OCI-LY1 (cell line): Measurements from ENCODE around the gene FIBIN.
"Not testable (repeated sequence)": the region's sequence is repeated elsewhere in the genome, so short reads cannot be mapped to it uniquely, and the experiment has no call there.

Source experiments
- H2AFZ ChIP-seq: fragments of 200-600 bp; sonication (generic), shearing (Covaris generic); 2 replicates; pipeline ENCODE4 v1.6.0; 2014; ENCODE audit warnings: antibody characterized with exemption, mild to moderate bottlenecking, low read length
- H3F3A ChIP-seq: fragments of 200-600 bp; sonication (generic), shearing (Covaris generic); 2 replicates; pipeline ENCODE4 v1.6.0; 2014; ENCODE audit warnings: mild to moderate bottlenecking, antibody characterized with exemption, low read length, moderate library complexity; ENCODE audit not compliant: insufficient read depth
- H3K27ac ChIP-seq: fragments of 200-600 bp; sonication (generic); 2 replicates; pipeline ENCODE4 v1.5.1; 2014; ENCODE audit warnings: low read length, mixed run types, mild to moderate bottlenecking, low read depth; ENCODE audit not compliant: poor library complexity, severe bottlenecking
- H3K27me3 ChIP-seq: fragments of 200-600 bp; sonication (generic); 2 replicates; pipeline ENCODE4 v1.6.0; 2014; ENCODE audit warnings: antibody characterized with exemption, mild to moderate bottlenecking, low read length, moderate library complexity; ENCODE audit not compliant: insufficient read depth
- H3K36me3 ChIP-seq: fragments of 200-600 bp; sonication (generic); 2 replicates; pipeline ENCODE4 v1.6.1; 2014; ENCODE audit warnings: mild to moderate bottlenecking, antibody characterized with exemption, low read length, moderate library complexity, mixed read lengths; ENCODE audit not compliant: insufficient read depth
- H3K4me1 ChIP-seq: fragments of 200-600 bp; sonication (generic); 2 replicates; pipeline ENCODE4 v1.5.1; 2014; ENCODE audit warnings: mild to moderate bottlenecking, low read length, moderate library complexity; ENCODE audit not compliant: insufficient read depth, severe bottlenecking
- H3K4me2 ChIP-seq: fragments of 200-600 bp; sonication (generic), shearing (Covaris generic); 2 replicates; pipeline ENCODE4 v1.6.1; 2014; ENCODE audit warnings: low read length
- H3K4me3 ChIP-seq: fragments of 200-600 bp; sonication (generic); 2 replicates; pipeline ENCODE4 v1.5.1; 2014; ENCODE audit warnings: low read length, low read depth, mild to moderate bottlenecking, mixed read lengths; ENCODE audit not compliant: poor library complexity, severe bottlenecking
- H3K79me2 ChIP-seq: fragments of 200-600 bp; shearing (Covaris generic); 2 replicates; pipeline ENCODE4 v1.6.1; 2016; ENCODE audit warnings: mixed run types, low read length, mixed read lengths; ENCODE audit not compliant: insufficient read depth
- H3K9ac ChIP-seq: fragments of 200-600 bp; sonication (generic), shearing (Covaris generic); 2 replicates; pipeline ENCODE4 v1.6.1; 2014; ENCODE audit warnings: mild to moderate bottlenecking, low read length, mixed read lengths
- H3K9me2 ChIP-seq: fragments of 200-600 bp; sonication (generic), shearing (Covaris generic); 2 replicates; pipeline ENCODE4 v1.6.1; 2014; ENCODE audit warnings: low read depth, mild to moderate bottlenecking, low read length, mixed read lengths
- H3K9me3 ChIP-seq: fragments of 200-600 bp; shearing (Covaris generic); 2 replicates; pipeline ENCODE4 v1.6.1; 2014; ENCODE audit warnings: low read length, mixed read lengths
- H4K20me1 ChIP-seq: fragments of 200-600 bp; sonication (generic), shearing (Covaris generic); 2 replicates; pipeline ENCODE4 v1.6.0; 2016; ENCODE audit warnings: mild to moderate bottlenecking, low read length; ENCODE audit not compliant: insufficient read depth
- EZH2 ChIP-seq: fragments of 200-600 bp; sonication (generic), shearing (Covaris generic); IDR thresholded peaks from 2 replicates; pipeline ENCODE4 v1.8.0; 2017; ENCODE audit warnings: borderline replicate concordance, mixed run types, mild to moderate bottlenecking, antibody characterized with exemption, low read length, moderate library complexity, mixed read lengths
- TF ChIP-seq, protein P1 (sequence below): fragments of 200-600 bp; sonication (generic), shearing (Covaris generic); IDR thresholded peaks from 2 replicates; pipeline ENCODE4 v1.5.1; 2017; ENCODE audit warnings: mild to moderate bottlenecking, antibody characterized with exemption, low read length, moderate library complexity, mixed read lengths

Gene FIBIN

DNA sequence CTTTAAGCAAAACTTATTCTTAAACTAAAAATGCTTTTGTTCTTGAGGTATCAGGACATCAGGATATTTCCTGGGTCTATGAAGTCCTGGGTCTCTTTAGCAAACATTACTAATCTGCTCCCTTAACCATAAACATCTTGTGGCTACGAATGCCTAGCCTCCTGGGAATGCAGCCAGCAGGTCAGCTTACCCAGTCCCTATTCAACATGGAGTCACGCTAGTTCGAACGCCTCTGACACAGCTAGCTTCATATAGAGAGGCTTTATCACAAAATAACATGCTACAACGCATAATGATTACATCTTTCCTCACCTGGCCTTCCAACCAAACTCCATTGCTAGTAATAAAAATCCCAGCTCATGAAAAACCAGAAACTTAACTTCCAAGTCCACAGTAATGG is 17.5 kb upstream of the FIBIN start:
- Histone ChIP-seq H3K9me2 (no peaks in the 10 kb centered on the region), H3K36me3 (no peaks in the 10 kb centered on the region), H3K4me1 (peaks cover 27% of the 10 kb centered on the region), H3K9ac (peak overlapping the region; percentile 8), H3K79me2 (no peaks in the 10 kb centered on the region), H3K27me3 (no peaks in the 10 kb centered on the region), H2AFZ (no peak overlapping the region; the same call in 1 of the 2 replicates), H3K4me3 (no peak overlapping the region), H3K9me3 (peaks cover 4% of the 10 kb centered on the region; the same call in 1 of the 2 replicates), H3F3A (no peaks in the 10 kb centered on the region; the same call in 1 of the 2 replicates), H3K4me2 (peak overlapping the region; percentile 24; the same call in 1 of the 2 replicates), H3K27ac (peak overlapping the region; percentile 61), H4K20me1 (no peaks in the 10 kb centered on the region)
- TF ChIP-seq EZH2 = no peak
- TF ChIP-seq, protein P1, sequence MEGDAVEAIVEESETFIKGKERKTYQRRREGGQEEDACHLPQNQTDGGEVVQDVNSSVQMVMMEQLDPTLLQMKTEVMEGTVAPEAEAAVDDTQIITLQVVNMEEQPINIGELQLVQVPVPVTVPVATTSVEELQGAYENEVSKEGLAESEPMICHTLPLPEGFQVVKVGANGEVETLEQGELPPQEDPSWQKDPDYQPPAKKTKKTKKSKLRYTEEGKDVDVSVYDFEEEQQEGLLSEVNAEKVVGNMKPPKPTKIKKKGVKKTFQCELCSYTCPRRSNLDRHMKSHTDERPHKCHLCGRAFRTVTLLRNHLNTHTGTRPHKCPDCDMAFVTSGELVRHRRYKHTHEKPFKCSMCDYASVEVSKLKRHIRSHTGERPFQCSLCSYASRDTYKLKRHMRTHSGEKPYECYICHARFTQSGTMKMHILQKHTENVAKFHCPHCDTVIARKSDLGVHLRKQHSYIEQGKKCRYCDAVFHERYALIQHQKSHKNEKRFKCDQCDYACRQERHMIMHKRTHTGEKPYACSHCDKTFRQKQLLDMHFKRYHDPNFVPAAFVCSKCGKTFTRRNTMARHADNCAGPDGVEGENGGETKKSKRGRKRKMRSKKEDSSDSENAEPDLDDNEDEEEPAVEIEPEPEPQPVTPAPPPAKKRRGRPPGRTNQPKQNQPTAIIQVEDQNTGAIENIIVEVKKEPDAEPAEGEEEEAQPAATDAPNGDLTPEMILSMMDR = no peak

DNA sequence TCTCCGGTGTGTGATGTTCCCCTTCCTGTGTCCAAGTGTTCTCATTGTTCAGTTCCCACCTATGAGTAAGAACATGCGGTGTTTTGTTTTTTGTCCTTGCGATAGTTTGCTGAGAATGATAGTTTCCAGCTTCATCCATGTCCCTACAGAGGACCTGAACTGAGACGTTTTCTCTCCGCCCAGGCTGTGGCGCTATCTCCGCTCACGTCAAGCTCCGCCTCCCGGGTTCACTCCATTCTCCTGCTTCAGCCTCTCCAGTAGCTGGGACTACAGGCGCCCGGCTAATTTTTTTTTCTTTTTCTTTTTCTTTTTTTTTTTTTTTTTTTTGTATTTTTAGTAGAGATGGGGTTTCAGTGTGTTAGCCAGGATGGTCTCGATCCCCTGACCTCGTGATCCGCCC is 16.7 kb upstream of the FIBIN start:
- H3K9ac ChIP-seq, H4K20me1 ChIP-seq, H3K9me3 ChIP-seq, H3K79me2 ChIP-seq, H3K36me3 ChIP-seq, H3K9me2 ChIP-seq, H3K4me2 ChIP-seq, H3K27ac ChIP-seq, H3K27me3 ChIP-seq, H3K4me3 ChIP-seq, H2AFZ ChIP-seq, H3F3A ChIP-seq: not testable (repeated sequence)
- peaks cover 27% of the 10 kb centered on the region for H3K4me1 ChIP-seq

DNA sequence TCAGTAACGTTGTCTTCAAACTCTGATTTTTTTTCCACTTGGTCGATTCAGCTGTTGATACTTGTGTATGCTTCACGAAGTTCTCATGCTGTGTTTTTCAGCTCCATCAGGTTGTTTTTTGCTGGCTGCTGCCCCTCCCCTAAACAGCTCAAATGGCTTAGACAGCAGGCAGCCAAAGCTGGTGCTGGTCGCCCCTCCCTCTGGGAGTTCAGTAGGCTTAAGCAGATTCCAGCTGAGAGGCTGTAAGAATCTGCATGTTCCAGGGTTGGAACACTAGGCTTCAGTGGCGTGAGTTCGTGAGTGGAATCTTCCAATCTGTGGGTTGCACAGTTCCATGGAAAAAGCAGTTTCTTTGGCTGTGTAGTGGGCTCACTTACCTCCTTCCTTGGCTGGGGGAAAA is 10.3 kb upstream of the FIBIN start:
- Histone ChIP-seq H3K9ac (no peak overlapping the region), H2AFZ (no peak overlapping the region), H3K79me2 (no peaks in the 10 kb centered on the region), H3K9me2 (no peaks in the 10 kb centered on the region), H3K4me2 (no peak overlapping the region), H3K27ac (peak overlapping the region; percentile 35), H4K20me1 (no peaks in the 10 kb centered on the region), H3K4me3 (no peak overlapping the region), H3F3A (no peaks in the 10 kb centered on the region), H3K36me3 (peaks cover 25% of the 10 kb centered on the region; the same call in 1 of the 2 replicates), H3K9me3 (peaks cover 27% of the 10 kb centered on the region), H3K4me1 (peaks cover 16% of the 10 kb centered on the region), H3K27me3 (no peaks in the 10 kb centered on the region)
- TF ChIP-seq EZH2 = no peak
- TF ChIP-seq, protein P1 = no peak

DNA sequence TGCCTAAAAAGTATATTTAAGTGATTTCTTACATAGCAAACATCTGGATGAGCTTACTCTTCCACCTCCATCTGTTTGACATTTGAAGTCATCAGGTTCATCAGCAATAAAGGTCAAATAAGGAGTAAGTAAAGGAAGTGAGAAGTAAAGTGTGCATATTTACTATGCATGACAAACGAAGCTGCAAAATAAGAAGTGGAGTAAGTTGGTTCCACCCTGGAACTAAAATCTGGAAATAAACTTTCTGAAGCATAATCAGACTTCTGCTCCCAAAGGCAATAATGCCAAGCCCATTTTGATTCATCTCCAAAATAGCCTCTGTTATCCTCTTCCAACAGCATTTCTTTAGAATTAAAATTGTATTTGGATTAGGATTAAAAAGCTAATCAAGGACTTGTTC is 8.4 kb upstream of the FIBIN start:
- H3K9me2 ChIP-seq = no peaks in the 10 kb centered on the region
- H3K4me3 ChIP-seq = no peak overlapping the region
- no peaks in the 10 kb centered on the region for H4K20me1 ChIP-seq
- TF ChIP-seq, protein P1 = no peak
- no peak for TF ChIP-seq EZH2
- H3K4me2 ChIP-seq = no peak overlapping the region
- peaks cover 23% of the 10 kb centered on the region; the same call in 1 of the 2 replicates for H3K9me3 ChIP-seq
- H3K27me3 ChIP-seq = no peaks in the 10 kb centered on the region
- H3K4me1 ChIP-seq = peaks cover 34% of the 10 kb centered on the region
- H3K36me3 ChIP-seq = peaks cover 25% of the 10 kb centered on the region; the same call in 1 of the 2 replicates
- H3K9ac ChIP-seq = no peak overlapping the region
- H3K27ac ChIP-seq = no peak overlapping the region
- no peaks in the 10 kb centered on the region for H3K79me2 ChIP-seq
- H2AFZ ChIP-seq = no peak overlapping the region
- no peaks in the 10 kb centered on the region for H3F3A ChIP-seq
